Fibroblast of lung (primary cell): Measurements from ENCODE around the gene TSPAN11.

ENCODE experiments used
- CTCF ChIP-seq, 2 donors: IDR thresholded peaks in 1 of 2; conservative IDR thresholded peaks in 1 of 2; 1 replicate in 1 of 2; 2 replicates in 1 of 2; pipeline ENCODE4 v1.5.1; 2011 to 2012; ENCODE audit warnings: low read length in 2 of 2, control low read depth in 1 of 2, inconsistent platforms in 1 of 2, low read depth in 1 of 2, mild to moderate bottlenecking in 1 of 2
- EZH2 ChIP-seq: IDR thresholded peaks from 2 replicates; pipeline ENCODE4 v1.5.1; 2012; ENCODE audit warnings: low read length, control low read depth, mild to moderate bottlenecking; ENCODE audit errors: missing control alignments

- TF ChIP-seq EZH2 = no peak
- no peak for TF ChIP-seq CTCF (conservative IDR thresholded peaks at IDR 0.05 in 1 of 2, IDR thresholded peaks at IDR 0.05 in 1 of 2; ENCODE audit: low read depth in 1 of 2, low read length in 2 of 2)
These were observed 102.9 kb downstream of the TSPAN11 start for GRCh38 chr12:31029468-31029867.
